ENCODE data around the gene CDHR5.
"Not testable (repeated sequence)": the region's sequence is repeated elsewhere in the genome, so short reads cannot be mapped to it uniquely, and the experiment has no call there.

CDHR5 gene

GRCh38 chr11:584287-584686 lies 40.5 kb downstream of the CDHR5 start:
- no peak for ATAC-seq

DNA sequence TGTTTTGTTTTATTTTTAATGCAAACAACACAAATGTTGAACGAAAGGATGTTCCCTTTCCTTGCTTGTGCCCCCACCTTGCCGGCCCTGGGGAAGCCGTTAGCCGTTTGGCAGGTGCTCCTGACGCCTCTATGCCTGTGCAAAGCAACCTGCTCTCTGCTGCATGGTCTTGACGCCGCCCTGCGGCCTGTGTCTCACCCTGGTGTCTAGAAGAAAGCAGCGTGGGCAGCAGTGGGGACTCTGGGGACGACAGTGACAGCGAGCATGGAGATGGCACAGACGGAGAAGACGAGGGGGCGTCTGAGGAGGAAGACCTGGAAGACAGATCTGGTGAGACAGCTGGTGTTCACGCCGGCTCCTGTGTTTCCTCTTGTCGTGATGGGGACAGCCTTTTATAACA lies 43.0 kb downstream of the CDHR5 start:
- no peak for ATAC-seq

DNA sequence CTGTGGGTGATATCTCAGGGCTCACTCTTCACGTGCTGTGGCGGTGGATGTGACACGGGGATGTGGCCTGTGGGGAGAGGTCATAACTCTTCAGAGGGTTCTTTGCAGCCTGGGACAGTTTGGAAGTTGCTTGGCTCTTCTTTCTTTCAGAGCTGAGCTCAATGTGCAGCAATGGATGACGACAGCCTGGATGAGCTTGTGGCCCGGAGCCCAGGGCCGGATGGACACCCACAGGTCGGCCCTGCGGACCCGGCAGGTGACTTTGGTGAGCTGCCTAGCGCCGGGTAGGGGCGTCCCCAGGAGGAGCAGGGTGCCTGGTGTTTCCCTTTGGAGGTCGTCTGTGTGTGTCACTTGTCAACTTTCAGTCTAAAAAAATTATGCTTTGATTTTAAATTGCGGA lies 43.4 kb downstream of the CDHR5 start:
- ATAC-seq, result no peak

DNA sequence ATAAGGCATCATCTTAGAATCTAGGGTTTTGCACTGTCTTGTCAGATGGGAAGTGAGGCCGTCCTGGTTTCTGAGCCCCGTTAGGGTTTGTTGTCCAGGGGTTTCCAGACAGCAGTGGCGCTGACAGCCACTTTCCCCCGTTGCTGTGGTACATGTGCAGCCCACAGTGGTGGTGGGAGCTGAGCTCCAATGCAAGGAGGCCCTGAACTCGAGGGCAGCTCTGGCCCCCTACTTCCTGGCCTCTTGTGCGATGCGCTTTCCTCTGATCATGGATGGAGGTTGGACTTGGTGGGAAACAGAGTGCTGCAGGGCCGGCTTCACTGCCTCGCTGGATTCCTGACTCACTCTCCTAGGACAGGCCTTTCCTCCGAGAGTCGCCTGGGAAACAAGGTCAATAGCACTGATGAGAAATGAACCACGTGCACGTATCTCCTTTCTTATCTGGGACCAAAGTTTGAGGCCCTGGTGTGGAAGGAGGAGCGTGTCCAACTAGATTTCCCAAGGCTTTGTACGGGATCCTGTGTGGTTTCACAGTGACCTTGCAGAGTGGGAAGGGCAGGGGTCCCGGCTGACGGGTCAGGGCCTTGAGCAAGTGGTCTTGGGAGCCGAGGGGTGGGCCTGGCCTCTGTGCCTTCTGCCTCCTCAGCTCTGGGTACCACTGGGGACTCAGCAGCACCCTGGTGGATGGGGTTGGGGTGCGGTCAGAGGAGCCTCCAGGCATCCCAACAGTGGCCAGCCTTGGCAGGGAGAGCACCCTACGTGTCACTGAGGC lies 44.7 kb downstream of the CDHR5 start:
- no peak for ATAC-seq

DNA sequence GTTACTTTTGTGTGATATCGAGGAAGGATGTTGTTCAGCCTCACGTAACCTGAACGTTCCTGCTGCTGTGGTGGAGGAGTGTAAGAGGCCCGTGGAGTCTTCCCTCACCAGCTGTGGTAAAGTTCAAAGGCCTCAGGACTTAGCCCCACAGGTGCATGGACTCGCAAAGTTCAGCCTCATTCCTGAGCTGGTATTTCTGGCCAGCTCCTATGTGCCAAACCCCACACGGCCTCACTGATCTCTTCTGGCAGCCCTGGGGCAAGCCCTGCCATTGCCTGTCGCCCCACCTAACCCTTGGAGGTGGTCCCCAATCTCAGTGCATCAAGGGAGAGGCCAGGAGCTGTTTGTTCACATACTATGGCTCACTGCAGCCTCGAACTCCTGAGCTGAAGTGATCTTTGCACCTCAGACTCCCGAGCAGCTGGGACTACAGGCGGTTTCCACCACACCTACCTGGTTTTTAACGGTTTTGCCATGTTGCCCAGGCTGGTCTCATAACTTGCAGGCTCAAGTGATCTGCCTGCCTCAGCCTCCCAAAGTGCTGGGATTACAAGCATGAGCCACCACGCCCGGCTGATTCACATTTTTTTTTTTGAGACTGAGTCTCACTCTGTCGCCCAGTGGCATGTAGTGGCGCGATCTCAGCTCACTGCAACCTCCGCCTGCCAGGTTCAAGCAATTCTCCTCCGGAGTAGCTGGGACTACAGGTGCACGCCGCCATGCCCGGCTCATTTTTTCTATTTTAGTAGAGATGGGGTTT lies 46.3 kb downstream of the CDHR5 start:
- no peak for ATAC-seq

DNA sequence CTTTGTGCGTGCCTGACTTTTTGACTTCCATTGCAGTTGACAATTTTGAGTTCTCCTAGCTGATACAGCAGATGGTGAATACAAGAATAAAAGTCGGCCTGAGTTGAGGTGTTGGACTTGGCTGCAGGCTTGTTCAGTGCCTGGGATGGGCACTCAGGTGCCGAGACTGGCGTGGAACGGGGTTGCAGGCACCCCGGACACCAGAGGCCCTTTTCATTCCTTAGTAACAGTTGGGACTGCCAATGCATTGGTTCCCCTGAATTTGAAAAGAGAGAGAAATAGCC lies 47.2 kb downstream of the CDHR5 start:
- ATAC-seq, result no peak

- no peak for ATAC-seq
Observed at GRCh38 chr11:576811-577610, 47.7 kb downstream of the CDHR5 start.

GRCh38 chr11:575996-576768 lies 48.6 kb downstream of the CDHR5 start, which contains the start of gene PHRF1:
Gene PHRF1, plus strand, starts transcription at chr11:576470. Its CDS starts 5,043 bp downstream, at chr11:581513.
- ATAC-seq, result peak; percentile 94

GRCh38 chr11:575313-575995 lies 49.3 kb downstream of the CDHR5 start:
- peak; percentile 33 to 42 for ATAC-seq

GRCh38 chr11:574632-575312 lies 50.0 kb downstream of the CDHR5 start:
- ATAC-seq, result no peak

DNA sequence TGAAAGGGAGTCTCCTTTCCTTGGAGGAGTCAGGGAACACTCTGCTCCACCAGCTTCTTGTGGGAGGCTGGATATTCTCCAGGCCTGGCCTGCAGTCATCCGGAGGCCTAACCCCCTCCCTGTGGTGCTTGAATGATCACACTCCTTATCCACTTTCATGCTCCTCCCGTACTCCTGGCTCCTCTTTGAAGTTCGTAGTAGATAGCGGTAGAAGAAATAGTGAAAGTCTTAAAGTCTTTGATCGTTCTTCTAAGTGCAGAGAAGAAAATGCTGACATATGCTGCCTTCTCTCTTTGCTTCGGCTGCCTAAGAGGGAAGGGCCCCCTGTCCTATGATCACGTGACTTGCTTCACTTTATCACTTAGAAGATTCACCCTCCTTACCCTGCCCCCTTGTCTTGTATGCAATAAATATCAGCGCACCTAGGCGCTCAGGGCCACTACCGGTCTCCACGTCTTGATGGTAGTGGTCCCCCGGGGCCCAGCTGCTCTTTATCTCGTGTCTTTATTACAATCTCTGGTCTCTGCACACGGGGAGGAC lies 50.7 kb downstream of the CDHR5 start:
- ATAC-seq, result not testable (repeated sequence)

DNA sequence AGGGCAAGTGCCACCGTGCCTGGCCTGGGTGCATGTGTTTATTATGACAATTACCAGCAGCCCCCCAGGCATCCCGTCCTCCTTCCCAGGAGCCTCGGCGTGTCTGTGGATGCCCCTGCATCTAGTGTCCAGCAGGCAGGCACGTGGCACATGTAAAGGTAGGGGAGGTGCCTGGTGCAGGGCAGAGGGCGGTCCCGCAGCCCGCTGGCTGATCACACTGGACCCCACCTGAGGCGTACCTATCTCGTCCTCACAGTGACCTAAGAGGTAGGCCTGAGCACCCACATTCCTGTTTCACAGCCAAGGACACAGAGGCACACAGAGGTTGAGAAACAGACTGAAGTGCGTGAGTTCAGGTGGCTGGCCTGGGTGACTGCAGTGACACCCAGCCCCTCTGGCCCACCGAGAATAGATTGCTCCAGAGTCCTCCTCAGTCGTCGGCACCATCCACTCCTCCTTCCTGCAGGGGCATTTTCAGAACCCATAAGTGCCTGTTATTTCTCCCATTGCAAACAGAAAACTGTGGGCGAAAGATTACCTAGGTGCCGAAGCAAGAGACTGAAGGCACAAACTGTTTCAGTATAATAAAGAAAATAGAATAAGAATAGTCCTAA lies 51.5 kb downstream of the CDHR5 start:
- no peak for ATAC-seq

DNA sequence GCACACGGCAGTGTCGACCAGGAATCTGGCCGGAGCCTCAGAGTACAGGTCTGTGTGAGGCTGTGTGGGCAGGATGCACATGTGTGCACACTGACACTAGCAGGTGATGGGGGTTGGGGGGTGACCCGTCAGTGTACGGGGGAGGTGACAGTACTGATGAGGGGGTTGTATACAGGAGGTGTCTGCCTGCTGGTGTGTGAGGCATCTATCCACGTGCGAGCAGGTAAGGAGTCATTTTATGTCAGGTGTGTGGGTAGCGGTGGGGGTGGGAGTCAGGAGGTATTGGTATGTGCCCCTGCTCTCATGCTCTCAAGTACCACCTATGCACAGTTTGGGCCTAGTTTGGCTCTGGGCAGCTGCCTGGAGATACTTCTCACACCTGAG lies 53.0 kb downstream of the CDHR5 start:
- ATAC-seq, result no peak

DNA sequence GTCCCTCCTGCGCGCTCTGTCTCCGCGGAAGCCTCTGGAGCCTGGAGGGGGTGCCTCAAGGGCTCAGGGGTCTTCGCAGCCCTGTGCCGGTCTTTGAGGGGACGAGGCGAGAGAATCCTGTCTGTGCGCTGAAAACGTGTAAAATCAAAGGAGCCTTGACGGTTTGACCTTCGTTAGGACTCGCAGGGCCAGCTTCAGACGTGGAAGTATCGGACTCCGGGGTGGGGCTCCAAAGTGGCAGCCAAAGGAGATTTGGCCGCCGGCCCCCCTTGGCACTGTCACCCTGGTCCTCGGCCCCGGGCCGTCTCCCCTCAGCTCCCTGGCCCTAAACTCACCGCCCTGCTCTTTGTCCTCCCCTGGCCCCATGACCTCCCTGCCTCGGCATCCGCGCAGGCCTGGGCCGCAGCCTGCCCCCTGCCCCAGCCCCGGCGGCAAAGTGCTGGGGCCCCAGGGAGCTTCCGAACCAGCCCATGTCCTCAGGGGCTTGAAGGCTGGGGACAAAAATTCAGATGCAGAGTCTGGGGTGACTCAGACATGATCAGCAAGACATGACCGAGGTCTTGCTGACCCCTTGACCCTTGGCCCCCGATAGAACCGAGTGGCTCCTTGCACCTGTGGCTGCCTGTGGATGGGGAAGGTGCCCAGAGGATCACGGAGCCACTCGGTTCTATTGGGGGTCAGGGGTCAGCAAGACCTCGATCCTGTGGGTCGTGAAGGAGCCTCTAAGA lies 55.4 kb downstream of the CDHR5 start:
- ATAC-seq, result no peak

DNA sequence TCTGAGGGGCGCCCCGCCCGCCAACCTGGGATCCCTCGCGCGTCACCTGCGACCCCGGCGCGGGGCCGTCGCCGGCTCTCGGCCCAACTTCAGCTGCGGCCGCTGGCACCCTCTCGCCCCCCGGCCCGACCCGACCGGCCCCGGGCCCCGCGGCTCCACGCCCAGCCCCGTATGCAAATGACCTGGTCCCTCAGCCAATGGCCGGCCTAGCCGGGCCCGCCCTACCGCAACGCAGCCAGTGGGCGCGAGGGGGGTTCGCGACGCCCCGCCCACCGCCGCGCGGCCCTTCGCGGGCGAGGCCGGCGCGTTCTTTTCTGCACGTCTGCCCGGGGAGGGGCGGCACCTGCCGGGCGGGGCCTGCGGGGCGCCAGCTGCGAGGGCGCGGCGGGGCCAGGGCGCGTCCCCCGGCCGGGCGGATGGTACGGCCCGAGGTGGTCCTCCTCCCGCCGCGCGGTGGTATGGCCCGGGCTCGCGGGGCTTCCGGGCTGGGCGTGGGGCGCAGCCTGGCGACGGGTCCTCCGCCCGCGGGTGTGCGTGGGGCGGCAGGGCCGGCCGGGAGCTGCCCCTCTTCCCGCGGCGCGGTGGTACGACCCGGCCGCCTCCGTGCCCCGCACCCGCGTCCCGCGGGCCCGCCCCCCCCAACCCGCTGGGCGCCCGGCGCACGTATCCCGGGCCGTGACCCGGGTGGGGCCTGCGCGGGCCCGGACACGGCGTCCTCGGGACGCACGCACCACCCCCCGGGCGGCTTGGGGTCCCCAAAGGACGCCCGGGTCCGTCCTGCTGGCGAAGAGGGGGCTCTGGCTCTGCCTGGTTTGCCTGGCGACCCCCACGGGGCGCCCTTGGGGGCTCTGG lies 56.2 kb downstream of the CDHR5 start:
- peak; percentile 94 to 95 for ATAC-seq

GRCh38 chr11:567629-568292 lies 57.0 kb downstream of the CDHR5 start:
- ATAC-seq, result no peak

DNA sequence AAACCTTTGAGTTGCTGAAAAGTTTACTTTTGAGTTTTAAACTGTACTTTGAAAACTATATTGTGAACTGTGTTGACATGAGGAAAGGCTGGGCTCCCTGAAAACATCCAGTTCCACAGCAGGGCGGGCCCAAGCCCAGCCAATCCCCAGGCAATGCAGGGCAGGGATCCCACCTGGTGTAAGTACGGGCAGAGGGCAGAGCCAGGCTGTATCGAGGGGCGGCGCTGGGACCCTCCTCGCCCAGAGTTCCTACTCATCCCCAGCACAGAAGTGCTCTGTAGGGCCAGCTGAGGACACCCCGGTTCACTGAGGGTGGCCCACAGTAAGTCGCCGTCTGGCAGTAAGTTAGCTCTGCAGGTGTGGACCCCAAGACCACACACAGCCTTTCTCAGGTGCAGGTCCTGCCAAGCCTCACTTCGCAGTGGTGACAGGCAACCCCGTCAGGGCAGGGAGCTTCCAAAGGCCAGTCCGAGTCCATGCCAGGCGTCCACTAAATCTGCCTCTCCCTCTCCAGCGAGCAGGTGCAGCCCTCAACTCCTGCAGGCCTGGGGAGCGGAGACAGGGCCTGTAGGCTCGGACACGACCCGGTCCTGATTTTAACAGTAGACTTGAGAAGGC lies 57.6 kb downstream of the CDHR5 start:
- no peak for ATAC-seq
